ENCODE results near the gene CA6.

- TF ChIP-seq POLR2AphosphoS5 (IDR thresholded peaks at IDR 0.05; ENCODE audit: low read depth, low read length) (no peak), POLR2A (IDR thresholded peaks at IDR 0.05; ENCODE audit: low read depth, low read length) (no peak), TAF1 (IDR thresholded peaks at IDR 0.05; ENCODE audit: low read depth, low read length) (no peak), PAX5 (IDR thresholded peaks at IDR 0.05; ENCODE audit: insufficient read depth, low read length, severe bottlenecking) (no peak), SPI1 (IDR thresholded peaks at IDR 0.05; ENCODE audit: low read depth, low read length) (no peak), POU2F2 (IDR thresholded peaks at IDR 0.05; ENCODE audit: low read depth, low read length) (no peak)
Measured at GRCh38 chr1:9020305-9020704, 74.6 kb downstream of the CA6 start.
